LNCaP clone FGC (cell line): Measurements from ENCODE around the gene FOLR1.
"Not testable (repeated sequence)": the region's sequence is repeated elsewhere in the genome, so short reads cannot be mapped to it uniquely, and the experiment has no call there.

Experiments used
- DNase-seq: peaks from one replicate; pipeline ENCODE4 v3.0.0-alpha.2; 2011; ENCODE audit warnings: low read depth
- H3K4me3 ChIP-seq: 2 replicates; pipeline ENCODE4 v1.5.1; 2011; ENCODE audit warnings: mild to moderate bottlenecking, low read depth, low read length, control low read depth
- TF ChIP-seq, protein P1 (sequence below): IDR thresholded peaks from 2 replicates; pipeline ENCODE4 v1.5.1; 2012; ENCODE audit warnings: mild to moderate bottlenecking; ENCODE audit not compliant: control insufficient read depth, insufficient read depth; ENCODE audit errors: extremely low read depth

Gene FOLR1

DNA sequence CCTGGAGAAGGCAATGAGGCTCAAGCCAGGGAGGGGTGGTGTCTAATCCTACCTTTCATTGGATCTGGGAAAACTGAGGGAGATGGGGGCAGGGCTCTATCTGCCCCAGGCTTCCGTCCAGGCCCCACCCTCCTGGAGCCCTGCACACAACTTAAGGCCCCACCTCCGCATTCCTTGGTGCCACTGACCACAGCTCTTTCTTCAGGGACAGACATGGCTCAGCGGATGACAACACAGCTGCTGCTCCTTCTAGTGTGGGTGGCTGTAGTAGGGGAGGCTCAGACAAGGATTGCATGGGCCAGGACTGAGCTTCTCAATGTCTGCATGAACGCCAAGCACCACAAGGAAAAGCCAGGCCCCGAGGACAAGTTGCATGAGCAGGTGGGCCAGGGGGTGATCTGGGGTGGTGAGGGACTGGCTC lies at the start of gene FOLR1:
Gene FOLR1 (plus strand): TSS at position 180 of the 421 bp plus-strand sequence. CDS start 34 bp downstream, at position 214.
- no peak for DNase-seq
- H3K4me3 ChIP-seq = no peak within 1 kb of the TSS

DNA sequence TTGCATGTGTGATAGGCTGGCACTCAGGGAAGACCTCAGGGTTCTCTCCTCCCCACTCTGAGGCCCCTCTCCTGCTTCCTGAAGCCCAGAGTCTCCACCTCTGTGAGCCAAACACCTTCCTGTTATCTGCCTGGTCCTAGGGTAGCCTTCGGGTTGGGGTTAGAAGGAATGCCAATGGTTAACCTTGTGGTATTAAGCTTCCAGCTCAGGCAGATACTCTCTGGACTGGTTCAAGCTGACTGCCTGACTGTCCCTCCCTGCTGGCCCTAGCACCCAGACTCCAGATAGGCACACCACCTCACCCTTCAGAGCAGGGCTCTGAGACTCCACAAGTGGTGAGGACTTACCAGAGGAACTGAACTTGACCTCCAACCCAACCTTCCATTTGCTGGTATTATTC lies 49.4 kb upstream of the FOLR1 start:
- not testable (repeated sequence) for DNase-seq, H3K4me3 ChIP-seq

More for the DNA sequence above, at the start of gene FOLR1:
- TF ChIP-seq, protein P1, sequence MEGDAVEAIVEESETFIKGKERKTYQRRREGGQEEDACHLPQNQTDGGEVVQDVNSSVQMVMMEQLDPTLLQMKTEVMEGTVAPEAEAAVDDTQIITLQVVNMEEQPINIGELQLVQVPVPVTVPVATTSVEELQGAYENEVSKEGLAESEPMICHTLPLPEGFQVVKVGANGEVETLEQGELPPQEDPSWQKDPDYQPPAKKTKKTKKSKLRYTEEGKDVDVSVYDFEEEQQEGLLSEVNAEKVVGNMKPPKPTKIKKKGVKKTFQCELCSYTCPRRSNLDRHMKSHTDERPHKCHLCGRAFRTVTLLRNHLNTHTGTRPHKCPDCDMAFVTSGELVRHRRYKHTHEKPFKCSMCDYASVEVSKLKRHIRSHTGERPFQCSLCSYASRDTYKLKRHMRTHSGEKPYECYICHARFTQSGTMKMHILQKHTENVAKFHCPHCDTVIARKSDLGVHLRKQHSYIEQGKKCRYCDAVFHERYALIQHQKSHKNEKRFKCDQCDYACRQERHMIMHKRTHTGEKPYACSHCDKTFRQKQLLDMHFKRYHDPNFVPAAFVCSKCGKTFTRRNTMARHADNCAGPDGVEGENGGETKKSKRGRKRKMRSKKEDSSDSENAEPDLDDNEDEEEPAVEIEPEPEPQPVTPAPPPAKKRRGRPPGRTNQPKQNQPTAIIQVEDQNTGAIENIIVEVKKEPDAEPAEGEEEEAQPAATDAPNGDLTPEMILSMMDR = no peak

DNA sequence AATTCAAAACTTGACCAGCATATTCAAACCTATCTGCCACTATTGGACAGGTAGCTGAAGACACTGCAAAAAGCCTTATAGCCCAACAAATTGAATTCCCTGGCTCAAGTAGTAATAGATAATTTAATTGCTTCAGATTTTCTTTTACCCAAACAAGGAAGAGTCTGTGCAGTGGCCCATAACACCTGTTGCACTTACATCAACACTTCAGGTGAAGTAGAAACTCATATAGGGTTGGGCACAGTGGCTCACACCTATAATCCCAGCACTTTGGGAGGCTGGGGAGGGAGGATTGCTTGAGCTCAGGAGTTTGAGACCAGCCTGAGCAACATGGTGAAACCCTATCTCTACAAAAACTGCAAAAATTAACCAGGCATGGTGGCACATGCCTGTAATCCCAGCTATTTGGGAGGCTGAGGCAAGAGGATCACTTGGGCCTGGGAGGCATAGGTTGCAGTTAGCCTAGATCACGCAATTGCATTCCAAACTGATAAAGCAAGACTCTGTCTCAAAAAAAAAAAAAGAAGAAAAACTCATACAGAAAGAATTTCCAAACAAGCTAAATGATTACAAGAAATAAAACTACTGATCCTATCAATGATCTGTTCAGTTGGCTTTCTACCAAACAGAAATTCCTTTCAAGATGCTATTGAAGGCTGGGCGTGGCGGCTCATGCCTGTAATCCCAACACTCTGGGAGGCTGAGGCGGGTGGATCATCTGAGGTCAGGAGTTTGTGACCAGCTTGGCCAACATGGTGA lies 47.0 kb upstream of the FOLR1 start:
- no peak overlapping the region for H3K4me3 ChIP-seq
- DNase-seq = no peak
- TF ChIP-seq, protein P1 = no peak

DNA sequence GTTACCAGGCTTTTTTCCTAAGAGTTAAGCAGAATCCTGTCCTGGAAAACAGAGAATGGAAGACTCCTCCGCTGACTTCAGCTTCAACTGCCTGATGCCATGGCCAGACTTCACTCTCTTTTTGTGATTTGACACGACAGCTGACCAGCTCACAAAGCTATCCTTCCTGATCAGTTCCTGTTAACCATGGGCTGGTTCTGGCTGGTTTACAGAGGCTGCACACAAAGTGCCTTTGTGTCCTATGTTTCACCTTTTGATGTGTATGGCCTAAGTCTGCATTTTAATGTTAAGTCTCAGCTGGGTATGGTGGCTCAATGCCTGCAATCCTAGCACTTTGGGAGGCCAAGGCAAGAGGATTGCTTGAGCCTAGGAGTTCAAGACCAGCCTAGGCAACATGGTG lies 45.3 kb upstream of the FOLR1 start:
- TF ChIP-seq, protein P1 = no peak
- DNase-seq = no peak
- H3K4me3 ChIP-seq = no peak overlapping the region

DNA sequence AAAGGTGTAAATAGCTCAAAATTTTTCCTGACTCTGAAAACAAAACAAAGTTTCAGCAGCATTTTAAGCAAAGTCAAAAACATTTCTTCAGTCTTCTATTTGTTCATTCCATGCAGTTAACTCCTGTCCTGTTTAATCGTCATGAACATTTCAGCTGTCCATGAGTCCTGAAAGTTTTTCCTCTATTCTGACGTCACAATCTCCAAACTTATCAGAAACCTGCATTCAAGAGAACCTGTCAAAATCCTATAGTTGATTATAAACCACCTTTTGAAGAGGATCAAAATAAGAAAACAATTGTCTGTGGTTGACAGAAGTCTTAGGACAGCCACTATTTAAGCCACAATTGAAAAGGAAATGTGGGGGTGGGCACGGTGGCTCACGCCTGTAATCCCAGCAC lies 41.1 kb upstream of the FOLR1 start:
- H3K4me3 ChIP-seq = no peak overlapping the region
- no peak for DNase-seq
- TF ChIP-seq, protein P1 = no peak

DNA sequence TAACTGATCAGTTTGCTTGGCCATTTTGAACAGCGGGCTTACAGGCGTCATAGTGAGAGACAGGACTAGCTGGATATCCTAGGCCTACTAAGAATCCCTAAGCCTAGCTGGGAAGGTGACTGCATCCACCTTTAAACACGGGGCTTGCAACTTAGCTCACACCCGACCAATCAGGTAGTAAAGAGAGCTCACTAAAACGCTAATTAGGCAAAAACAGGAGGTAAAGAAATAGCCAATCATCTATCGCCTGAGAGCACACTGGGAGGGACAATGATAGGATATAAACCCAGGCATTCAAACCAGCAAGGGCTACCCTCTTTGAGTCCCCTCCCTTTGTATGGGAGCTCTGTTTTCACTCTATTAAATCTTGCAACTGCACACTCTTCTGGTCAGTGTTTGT lies 38.1 kb upstream of the FOLR1 start:
- H3K4me3 ChIP-seq, DNase-seq: not testable (repeated sequence)

DNA sequence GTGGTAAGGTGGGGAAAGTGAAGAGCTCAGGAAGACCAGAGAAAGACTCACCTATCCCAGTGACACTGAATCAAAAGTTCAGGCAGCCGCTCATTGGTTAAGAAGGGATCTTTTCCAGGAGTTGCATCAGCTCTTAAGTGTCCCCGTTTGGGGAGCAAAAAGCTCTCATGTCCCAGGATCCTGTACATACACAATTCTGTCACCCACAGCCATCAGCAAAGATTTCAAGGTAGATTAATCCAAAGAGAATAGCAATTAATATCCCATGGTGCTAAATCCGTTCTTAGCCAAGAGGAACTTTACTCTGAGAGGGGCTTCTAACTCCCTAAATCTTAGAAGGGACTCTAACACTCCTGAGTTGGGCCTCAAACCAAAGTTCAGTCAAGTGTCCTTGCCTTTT lies 37.1 kb upstream of the FOLR1 start:
- H3K4me3 ChIP-seq = no peak overlapping the region
- TF ChIP-seq, protein P1 = no peak
- no peak for DNase-seq

DNA sequence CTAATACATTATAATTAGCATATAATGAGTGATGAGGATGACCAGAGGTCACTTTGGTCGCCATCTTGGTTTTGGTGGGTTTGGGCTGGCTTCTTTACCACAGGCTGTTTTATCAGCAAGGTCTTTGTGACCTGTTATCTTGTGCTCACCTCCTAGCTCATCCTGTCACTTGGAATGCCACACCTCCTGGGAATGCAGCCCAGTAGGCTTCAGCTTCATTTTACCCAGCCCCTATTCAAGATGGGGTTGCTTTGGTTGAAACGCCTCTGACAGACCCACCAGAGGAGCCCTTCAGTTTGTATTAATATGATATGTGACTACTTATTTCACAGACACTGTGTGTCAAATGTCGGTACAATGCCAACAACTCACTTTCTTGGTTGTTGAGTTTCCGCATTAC lies 36.2 kb upstream of the FOLR1 start:
- DNase-seq = no peak
- no peak overlapping the region for H3K4me3 ChIP-seq
- TF ChIP-seq, protein P1 = no peak
